Neural cell (in vitro differentiated cells): ENCODE results near the gene LYSMD4. TPM values are rescaled to one million over a fixed set of nuclear protein-coding genes. Genes with fewer than 3 reads are reported as not detected.

Experiments
- H2AFZ ChIP-seq: fragments of 200-600, 300-800 bp; sonication (generic), shearing (Covaris generic); 2 replicates; pipeline ENCODE4 v1.6.0; 2014; ENCODE audit warnings: low read depth, mild to moderate bottlenecking, antibody characterized with exemption, low read length, moderate library complexity
- H3F3A ChIP-seq: fragments of 200-600 bp; shearing (Covaris generic); 2 replicates; pipeline ENCODE4 v1.6.1; 2016; ENCODE audit warnings: mild to moderate bottlenecking, moderate library complexity, mixed read lengths, antibody characterized with exemption, low read length; ENCODE audit not compliant: insufficient read depth, poor library complexity, severe bottlenecking
- H3K27ac ChIP-seq: fragments of 200-600, 300-800 bp; sonication (generic), shearing (Covaris generic); 2 replicates; pipeline ENCODE4 v1.5.1; 2014; ENCODE audit warnings: mild to moderate bottlenecking, low read length, moderate library complexity
- H3K27me3 ChIP-seq: fragments of 300-800, 200-600 bp; sonication (generic), shearing (Covaris generic); 2 replicates; pipeline ENCODE4 v1.6.0; 2014; ENCODE audit warnings: mild to moderate bottlenecking, low read depth, low read length, moderate library complexity; ENCODE audit not compliant: insufficient read depth
- H3K36me3 ChIP-seq: fragments of 300-800, 200-600 bp; sonication (generic), shearing (Covaris generic); 2 replicates; pipeline ENCODE4 v1.5.1; 2014; ENCODE audit warnings: mild to moderate bottlenecking, antibody characterized with exemption, low read length, moderate library complexity; ENCODE audit not compliant: insufficient read depth
- H3K4me2 ChIP-seq: fragments of 300-800, 200-600 bp; sonication (generic), shearing (Covaris generic); 2 replicates; pipeline ENCODE4 v1.6.0; 2014; ENCODE audit warnings: mild to moderate bottlenecking, low read length
- H3K4me3 ChIP-seq: fragments of 300-800, 200-600 bp; sonication (generic), shearing (Covaris generic); 2 replicates; pipeline ENCODE4 v1.5.1; 2014; ENCODE audit warnings: mild to moderate bottlenecking, low read length, moderate library complexity
- H3K79me2 ChIP-seq: fragments of 200-600 bp; shearing (Covaris generic); replicated peaks from 2 replicates; pipeline ENCODE4 v1.6.0; 2014; ENCODE audit warnings: mild to moderate bottlenecking, low read length, moderate library complexity; ENCODE audit not compliant: insufficient read depth
- H3K9ac ChIP-seq: fragments of 300-800, 200-600 bp; sonication (generic), shearing (Covaris generic); 2 replicates; pipeline ENCODE4 v1.6.1; 2016; ENCODE audit warnings: mild to moderate bottlenecking, low read length, mixed read lengths
- H3K9me2 ChIP-seq: fragments of 200-600 bp; shearing (Covaris generic); 2 replicates; pipeline ENCODE4 v1.6.1; 2016; ENCODE audit warnings: mild to moderate bottlenecking, low read length, mixed read lengths; ENCODE audit not compliant: insufficient read depth
- H3K9me3 ChIP-seq: fragments of 200-600, 300-800 bp; sonication (generic), shearing (Covaris generic); 2 replicates; pipeline ENCODE4 v1.6.1; 2016; ENCODE audit warnings: mild to moderate bottlenecking, mixed run types, low read length, moderate library complexity, mixed read lengths
- H4K20me1 ChIP-seq: fragments of 200-600 bp; shearing (Covaris generic); 2 replicates; pipeline ENCODE4 v1.6.1; 2016; ENCODE audit warnings: mild to moderate bottlenecking, mixed run types; ENCODE audit not compliant: insufficient read depth
- EP300 ChIP-seq: fragments of 450-650 bp; conservative IDR thresholded peaks from 2 replicates; pipeline ENCODE4 v1.6.1; 2014; ENCODE audit warnings: antibody characterized with exemption, mild to moderate bottlenecking, moderate library complexity; ENCODE audit not compliant: poor library complexity, severe bottlenecking
- EZH2 ChIP-seq: fragments of 200-600, 300-800 bp; shearing (Covaris generic), sonication (generic); IDR thresholded peaks from 2 replicates; pipeline ENCODE4 v1.6.1; 2014; ENCODE audit warnings: antibody characterized with exemption, low read length, borderline replicate concordance, mild to moderate bottlenecking; ENCODE audit not compliant: insufficient read depth, poor library complexity, severe bottlenecking
- MXI1 ChIP-seq: fragments of 450-650 bp; conservative IDR thresholded peaks from 2 replicates; pipeline ENCODE4 v1.6.1; 2014; ENCODE audit warnings: antibody characterized with exemption, mild to moderate bottlenecking; ENCODE audit not compliant: poor library complexity, severe bottlenecking
- POLR2AphosphoS5 ChIP-seq: IDR thresholded peaks from 2 replicates; pipeline ENCODE4 v1.6.1; 2012
- RAD21 ChIP-seq: fragments of 450-650 bp; conservative IDR thresholded peaks from 2 replicates; pipeline ENCODE4 v1.6.1; 2014; ENCODE audit warnings: antibody characterized with exemption, mild to moderate bottlenecking, moderate library complexity
- SMC3 ChIP-seq: fragments of 450-650 bp; conservative IDR thresholded peaks from 2 replicates; pipeline ENCODE4 v1.6.1; 2014; ENCODE audit warnings: antibody characterized with exemption, mild to moderate bottlenecking, moderate library complexity; ENCODE audit not compliant: poor library complexity
- TAF1 ChIP-seq: IDR thresholded peaks from 2 replicates; pipeline ENCODE4 v1.6.1; 2012; ENCODE audit warnings: low read depth
- polyA plus RNA-seq: library from polyadenylated mRNA; depleted of rRNA; stranded (reverse); fragments of >200 nt; gene quantifications from 2 replicates; pipeline ENCODE4 v1.2.3, GENCODE V29; 2014
- TF ChIP-seq, protein P1 (sequence below): fragments of 450-650 bp; IDR thresholded peaks from 2 replicates; pipeline ENCODE4 v1.5.1; 2014; ENCODE audit warnings: antibody characterized with exemption, mild to moderate bottlenecking, moderate library complexity; ENCODE audit not compliant: poor library complexity, severe bottlenecking
- TF ChIP-seq, protein P2 (sequence below): IDR thresholded peaks from 2 replicates; pipeline ENCODE4 v1.6.1; 2012; ENCODE audit warnings: borderline replicate concordance

The LYSMD4 gene
- polyA plus RNA-seq, 1 donor from 2014 or later = 57.5 TPM

DNA sequence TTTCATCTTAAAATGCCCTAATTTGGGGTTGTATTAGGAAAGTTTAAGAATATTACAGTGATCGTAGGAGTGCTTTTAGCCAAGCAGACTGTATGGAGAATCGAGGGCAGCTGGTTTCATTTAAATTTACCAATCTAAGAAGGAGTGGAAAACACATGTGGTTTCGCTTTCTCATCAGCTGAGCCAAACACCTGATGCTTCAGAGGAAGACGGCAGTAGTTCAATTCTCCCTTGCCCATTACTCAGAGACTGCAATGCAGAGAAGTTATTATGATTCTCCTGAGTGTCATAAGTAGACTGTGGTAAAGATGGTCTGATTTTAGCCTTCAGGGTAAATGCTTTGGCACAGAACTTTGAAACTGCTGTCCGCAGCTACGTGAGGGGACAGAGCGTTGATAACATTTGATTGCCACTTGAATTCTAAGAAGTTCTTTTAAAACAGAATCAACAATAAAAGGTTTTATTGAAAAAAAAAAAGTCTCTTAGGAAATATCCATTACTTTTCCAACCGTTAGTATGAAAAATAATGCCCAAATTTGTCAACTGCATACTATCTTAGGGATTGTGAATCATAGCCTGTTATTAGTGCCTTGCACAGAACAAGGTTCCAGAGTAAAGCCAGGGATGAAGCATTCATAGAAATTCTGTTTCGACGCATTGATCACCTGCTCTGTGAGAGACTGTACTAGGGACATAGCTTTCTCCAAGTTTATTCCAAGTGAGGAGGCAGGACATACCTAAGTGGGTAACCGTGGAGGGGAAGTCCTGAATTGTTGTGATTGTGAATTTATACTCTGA is 25.6 kb downstream of the LYSMD4 start:
- Histone ChIP-seq H3K27me3 (no peaks in the 10 kb centered on the region), H3K79me2 (no peaks in the 10 kb centered on the region), H3K36me3 (no peaks in the 10 kb centered on the region), H3K27ac (no peak overlapping the region), H3K9me3 (no peaks in the 10 kb centered on the region), H2AFZ (no peak overlapping the region), H3K9ac (no peak overlapping the region), H3F3A (no peaks in the 10 kb centered on the region), H4K20me1 (no peaks in the 10 kb centered on the region), H3K4me2 (no peak overlapping the region), H3K9me2 (no peaks in the 10 kb centered on the region), H3K4me3 (no peak overlapping the region)
- TF ChIP-seq EZH2 (no peak), TAF1 (no peak), SMC3 (no peak), POLR2AphosphoS5 (no peak), EP300 (no peak), MXI1 (no peak), RAD21 (no peak)
- TF ChIP-seq, protein P1, sequence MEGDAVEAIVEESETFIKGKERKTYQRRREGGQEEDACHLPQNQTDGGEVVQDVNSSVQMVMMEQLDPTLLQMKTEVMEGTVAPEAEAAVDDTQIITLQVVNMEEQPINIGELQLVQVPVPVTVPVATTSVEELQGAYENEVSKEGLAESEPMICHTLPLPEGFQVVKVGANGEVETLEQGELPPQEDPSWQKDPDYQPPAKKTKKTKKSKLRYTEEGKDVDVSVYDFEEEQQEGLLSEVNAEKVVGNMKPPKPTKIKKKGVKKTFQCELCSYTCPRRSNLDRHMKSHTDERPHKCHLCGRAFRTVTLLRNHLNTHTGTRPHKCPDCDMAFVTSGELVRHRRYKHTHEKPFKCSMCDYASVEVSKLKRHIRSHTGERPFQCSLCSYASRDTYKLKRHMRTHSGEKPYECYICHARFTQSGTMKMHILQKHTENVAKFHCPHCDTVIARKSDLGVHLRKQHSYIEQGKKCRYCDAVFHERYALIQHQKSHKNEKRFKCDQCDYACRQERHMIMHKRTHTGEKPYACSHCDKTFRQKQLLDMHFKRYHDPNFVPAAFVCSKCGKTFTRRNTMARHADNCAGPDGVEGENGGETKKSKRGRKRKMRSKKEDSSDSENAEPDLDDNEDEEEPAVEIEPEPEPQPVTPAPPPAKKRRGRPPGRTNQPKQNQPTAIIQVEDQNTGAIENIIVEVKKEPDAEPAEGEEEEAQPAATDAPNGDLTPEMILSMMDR = no peak
- TF ChIP-seq, protein P2, sequence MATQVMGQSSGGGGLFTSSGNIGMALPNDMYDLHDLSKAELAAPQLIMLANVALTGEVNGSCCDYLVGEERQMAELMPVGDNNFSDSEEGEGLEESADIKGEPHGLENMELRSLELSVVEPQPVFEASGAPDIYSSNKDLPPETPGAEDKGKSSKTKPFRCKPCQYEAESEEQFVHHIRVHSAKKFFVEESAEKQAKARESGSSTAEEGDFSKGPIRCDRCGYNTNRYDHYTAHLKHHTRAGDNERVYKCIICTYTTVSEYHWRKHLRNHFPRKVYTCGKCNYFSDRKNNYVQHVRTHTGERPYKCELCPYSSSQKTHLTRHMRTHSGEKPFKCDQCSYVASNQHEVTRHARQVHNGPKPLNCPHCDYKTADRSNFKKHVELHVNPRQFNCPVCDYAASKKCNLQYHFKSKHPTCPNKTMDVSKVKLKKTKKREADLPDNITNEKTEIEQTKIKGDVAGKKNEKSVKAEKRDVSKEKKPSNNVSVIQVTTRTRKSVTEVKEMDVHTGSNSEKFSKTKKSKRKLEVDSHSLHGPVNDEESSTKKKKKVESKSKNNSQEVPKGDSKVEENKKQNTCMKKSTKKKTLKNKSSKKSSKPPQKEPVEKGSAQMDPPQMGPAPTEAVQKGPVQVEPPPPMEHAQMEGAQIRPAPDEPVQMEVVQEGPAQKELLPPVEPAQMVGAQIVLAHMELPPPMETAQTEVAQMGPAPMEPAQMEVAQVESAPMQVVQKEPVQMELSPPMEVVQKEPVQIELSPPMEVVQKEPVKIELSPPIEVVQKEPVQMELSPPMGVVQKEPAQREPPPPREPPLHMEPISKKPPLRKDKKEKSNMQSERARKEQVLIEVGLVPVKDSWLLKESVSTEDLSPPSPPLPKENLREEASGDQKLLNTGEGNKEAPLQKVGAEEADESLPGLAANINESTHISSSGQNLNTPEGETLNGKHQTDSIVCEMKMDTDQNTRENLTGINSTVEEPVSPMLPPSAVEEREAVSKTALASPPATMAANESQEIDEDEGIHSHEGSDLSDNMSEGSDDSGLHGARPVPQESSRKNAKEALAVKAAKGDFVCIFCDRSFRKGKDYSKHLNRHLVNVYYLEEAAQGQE = no peak

DNA sequence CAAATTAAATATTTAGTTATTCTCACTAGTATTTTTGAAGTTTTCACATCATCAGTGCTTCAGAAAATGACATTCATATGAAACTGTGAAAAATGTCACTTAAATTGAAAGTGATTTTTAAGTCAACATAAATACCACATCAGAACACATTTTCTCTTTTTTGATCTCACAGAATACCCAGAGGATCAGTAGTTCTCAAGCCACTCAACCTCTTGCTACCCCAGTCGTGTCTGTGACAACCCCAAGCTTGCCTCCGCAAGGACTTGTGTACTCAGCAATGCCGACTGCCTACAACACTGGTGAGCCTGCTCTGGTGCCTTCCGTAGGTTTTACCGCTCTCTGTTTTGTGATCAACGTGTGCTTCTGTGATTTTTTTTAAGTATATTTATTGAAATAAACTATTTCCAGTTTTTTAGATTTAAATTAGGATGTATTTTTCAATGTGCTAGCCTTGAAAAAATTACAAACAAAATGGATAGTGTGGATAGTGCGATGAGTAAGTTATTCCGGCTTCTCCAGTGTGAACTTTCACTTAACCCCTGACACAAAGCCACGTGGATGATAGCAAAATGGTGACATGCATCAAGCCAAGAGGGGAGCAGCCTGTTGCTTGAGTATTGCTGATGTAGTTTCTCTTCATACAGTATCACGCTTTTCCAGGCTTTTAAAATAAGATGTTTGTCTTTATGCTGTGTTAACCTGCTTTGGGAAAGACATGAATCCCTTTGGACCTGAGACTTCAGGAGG is 26.5 kb downstream of the LYSMD4 start:
- Histone ChIP-seq H3K27ac (no peak overlapping the region), H2AFZ (no peak overlapping the region), H3K4me3 (no peak overlapping the region), H3K79me2 (no peaks in the 10 kb centered on the region), H3K9me3 (no peaks in the 10 kb centered on the region), H3K4me2 (no peak overlapping the region), H4K20me1 (no peaks in the 10 kb centered on the region), H3K9me2 (no peaks in the 10 kb centered on the region), H3F3A (no peaks in the 10 kb centered on the region), H3K27me3 (no peaks in the 10 kb centered on the region), H3K9ac (no peak overlapping the region), H3K36me3 (no peaks in the 10 kb centered on the region)
- TF ChIP-seq EP300 (no peak), RAD21 (no peak), MXI1 (no peak), EZH2 (no peak), TAF1 (no peak), SMC3 (no peak), POLR2AphosphoS5 (no peak)
- TF ChIP-seq, protein P1 = no peak
- TF ChIP-seq, protein P2 = no peak
